Measurements from ENCODE around the gene KCNT2. TPM values are rescaled to one million over a fixed set of nuclear protein-coding genes. Genes with fewer than 3 reads are reported as not detected.

The KCNT2 gene
- total and polyA plus RNA-seq, 2 of the 8 experiments (the other 6 are each of a cell fraction or from before 2014, with no cell fraction given) = 2.3 to 10.2 TPM

GRCh38 chr1:196517193-196517592 is 91.0 kb downstream of the KCNT2 start (continued):
- TF ChIP-seq CHD7 (IDR thresholded peaks at IDR 0.05; ENCODE audit: insufficient replicate concordance, low read length) (no peak), TCF12 (IDR thresholded peaks at IDR 0.05; ENCODE audit: low read depth, low read length) (no peak), YY1 (IDR thresholded peaks at IDR 0.05; ENCODE audit: low read depth, low read length) (no peak), HDAC2 (IDR thresholded peaks at IDR 0.05; ENCODE audit: borderline replicate concordance in 1 of 2, low read depth in 2 of 2, low read length in 2 of 2) (no peak), RXRA (IDR thresholded peaks at IDR 0.05; ENCODE audit: insufficient read depth, low read depth, low read length) (no peak)

All from H1 (cell line).